Heart left ventricle (tissue), 13 donors: Measurements from ENCODE around the gene REM2.
A peak's percentile ranks its signal among the peaks of the same experiment; 100 is the strongest.

ENCODE experiments used
- POLR2A ChIP-seq, 2 donors: fragments of 450-650 bp; IDR thresholded peaks; one replicate each; pipeline ENCODE4 v1.6.1; 2017; ENCODE audit warnings: antibody characterized with exemption in 2 of 2, mild to moderate bottlenecking in 2 of 2, moderate library complexity in 2 of 2
- TF ChIP-seq, protein P1 (sequence below), 12 donors: fragments of 200-600 bp; sonication (generic) in 4 of 12; IDR thresholded peaks; one replicate each; pipeline versions ENCODE4 v1.5.0 to v1.8.0; 2018 to 2022; ENCODE audit warnings: antibody characterized with exemption in 12 of 12, mild to moderate bottlenecking in 5 of 12
- donor health status: ischemic (EF 13 %, LVEDD 7.1; RV severe dilation, severe dysfunction).
- donor health status: DM: no; HTN: yes; CAD: no.
- donor health status: DM: no; HTN: no; CAD: no.
- donor health status: ischemic (EF 25% LVEDD 6.9; RV normal size, moderate dysfunction).
- donor health status: ischemic (EF 25% LVEDD 5.7; RV mildly dilated, moderate dysfunction).
- donor health status: ischemic (EF 35%, LVEDD 5.7; RV mildly dilated, moderate dysfunction).
- donor health status: nonischemic (EF 11% LVEDD 7.7; RV severe dilation, severe dysfunction).
- donor health status: DM: yes; HTN: yes; CAD: no.
- donor health status: PGD.
- donor health status: ischemic (EF 29% LVEDD 5.4; RV normal size, mild dysfunction).
- donor health status: nonischemic (EF 23%, LVEDD 6.1; RV moderate dilation, normal function).

DNA sequence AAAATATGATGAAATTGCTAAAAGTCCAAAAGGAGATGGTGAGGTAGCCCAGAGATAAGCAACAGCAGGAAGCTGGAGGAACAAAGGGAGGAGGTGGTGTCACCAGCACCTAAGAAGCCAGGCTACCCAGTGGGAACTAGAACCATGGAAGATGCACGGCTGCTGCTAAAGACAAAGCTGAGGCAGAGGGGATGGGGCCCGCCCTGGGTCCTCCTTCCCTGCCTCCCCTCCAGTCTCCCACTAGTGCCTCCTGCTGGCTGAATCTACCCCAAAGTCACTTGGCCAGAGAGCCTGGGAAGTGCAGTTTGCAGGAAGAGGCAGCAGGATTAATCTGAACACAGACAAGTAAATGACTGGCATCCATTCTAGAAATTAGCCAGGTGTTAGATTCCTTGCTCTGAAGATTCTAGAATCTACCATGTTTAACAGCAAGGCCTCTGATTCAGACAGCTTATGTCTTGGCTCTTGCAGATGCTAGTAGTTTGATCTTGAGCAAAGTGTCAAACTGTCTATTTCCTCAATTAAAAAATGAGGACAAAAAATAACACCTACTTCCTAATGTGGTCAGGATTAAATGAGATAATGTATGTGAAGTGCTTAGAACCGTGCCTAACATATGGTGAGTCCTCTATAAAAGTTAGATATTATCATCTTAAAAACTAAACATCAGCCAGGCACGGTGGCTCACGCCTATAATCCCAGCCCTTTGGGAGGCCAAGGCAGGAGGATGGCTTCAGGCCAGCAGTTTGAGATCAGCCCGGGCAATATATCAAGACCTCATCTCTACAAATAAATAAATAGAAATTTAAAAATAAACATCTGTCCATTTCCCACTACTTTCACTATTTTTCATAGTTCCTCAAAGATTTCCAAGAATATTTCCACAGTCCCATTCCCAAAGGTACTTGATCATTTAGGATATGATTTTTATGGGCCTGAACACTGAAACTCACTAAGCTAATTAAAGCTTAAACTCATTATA, 17.3 kb upstream of the REM2 start:
- TF ChIP-seq, protein P1, sequence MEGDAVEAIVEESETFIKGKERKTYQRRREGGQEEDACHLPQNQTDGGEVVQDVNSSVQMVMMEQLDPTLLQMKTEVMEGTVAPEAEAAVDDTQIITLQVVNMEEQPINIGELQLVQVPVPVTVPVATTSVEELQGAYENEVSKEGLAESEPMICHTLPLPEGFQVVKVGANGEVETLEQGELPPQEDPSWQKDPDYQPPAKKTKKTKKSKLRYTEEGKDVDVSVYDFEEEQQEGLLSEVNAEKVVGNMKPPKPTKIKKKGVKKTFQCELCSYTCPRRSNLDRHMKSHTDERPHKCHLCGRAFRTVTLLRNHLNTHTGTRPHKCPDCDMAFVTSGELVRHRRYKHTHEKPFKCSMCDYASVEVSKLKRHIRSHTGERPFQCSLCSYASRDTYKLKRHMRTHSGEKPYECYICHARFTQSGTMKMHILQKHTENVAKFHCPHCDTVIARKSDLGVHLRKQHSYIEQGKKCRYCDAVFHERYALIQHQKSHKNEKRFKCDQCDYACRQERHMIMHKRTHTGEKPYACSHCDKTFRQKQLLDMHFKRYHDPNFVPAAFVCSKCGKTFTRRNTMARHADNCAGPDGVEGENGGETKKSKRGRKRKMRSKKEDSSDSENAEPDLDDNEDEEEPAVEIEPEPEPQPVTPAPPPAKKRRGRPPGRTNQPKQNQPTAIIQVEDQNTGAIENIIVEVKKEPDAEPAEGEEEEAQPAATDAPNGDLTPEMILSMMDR (IDR thresholded peaks at IDR 0.05): peak in 4 of 12 donors; percentile 7 to 23 (median 12)
- TF ChIP-seq POLR2A (IDR thresholded peaks at IDR 0.05): no peak
